UCSD-AML1 (cell line): ENCODE results near the gene ATP6V1G1.
"Not testable (repeated sequence)": the region's sequence is repeated elsewhere in the genome, so short reads cannot be mapped to it uniquely, and the experiment has no call there.

ENCODE experiments used
- DNase-seq: peaks from one replicate; lab custom pipeline; 2025; ENCODE audit not compliant: unreplicated experiment; lab: John Stamatoyannopoulos, UW

The ATP6V1G1 gene

GRCh38 chr9:114587345-114588202 lies at the start of gene ATP6V1G1:
Gene ATP6V1G1 (plus strand): TSS chr9:114587769. CDS start chr9:114587839, 70 bp downstream.
- peak; percentile 99 for DNase-seq

DNA sequence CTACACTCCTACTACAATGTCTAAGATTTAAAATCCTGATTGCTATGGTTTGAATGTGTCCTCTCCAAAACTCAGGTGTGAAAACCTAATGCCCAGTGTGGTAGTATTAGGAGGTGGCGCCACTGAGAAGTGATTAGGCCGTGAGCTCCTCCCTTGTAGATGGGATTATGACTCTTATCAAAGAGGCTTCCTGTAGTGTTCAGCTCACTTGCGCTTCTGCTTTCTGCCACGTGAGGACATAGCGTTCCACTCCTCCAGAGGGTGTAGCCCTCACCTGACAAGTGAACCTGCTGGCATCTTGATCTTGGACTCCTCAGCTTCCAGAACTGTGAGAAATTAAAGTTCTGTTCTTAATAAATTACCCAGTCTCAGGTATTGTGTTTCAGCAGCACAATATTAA lies 49.3 kb upstream of the ATP6V1G1 start:
- no peak for DNase-seq

- DNase-seq: no peak
Measured at GRCh38 chr9:114539701-114540380, 47.7 kb upstream of the ATP6V1G1 start.

DNA sequence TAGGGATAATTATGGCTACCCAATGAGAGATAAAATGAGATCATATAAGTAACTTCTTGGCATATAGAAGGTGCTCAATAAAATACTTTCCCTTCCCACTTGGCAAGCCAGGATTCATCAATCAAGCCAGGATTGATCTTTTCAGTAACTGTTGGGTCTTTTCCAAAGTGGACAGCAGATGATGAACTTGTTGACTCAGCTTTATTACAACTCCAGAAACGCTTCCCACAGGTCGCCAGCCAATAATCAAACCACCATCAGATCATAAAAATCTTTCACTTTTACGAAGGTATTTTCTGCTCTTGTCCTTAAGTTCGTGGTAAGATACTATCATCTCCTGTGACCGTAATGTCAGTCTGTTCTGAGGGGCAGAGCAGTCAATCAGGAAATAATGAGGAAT lies 42.5 kb upstream of the ATP6V1G1 start:
- no peak for DNase-seq

- DNase-seq: no peak
Measured at GRCh38 chr9:114546851-114547250, 40.7 kb upstream of the ATP6V1G1 start.

DNA sequence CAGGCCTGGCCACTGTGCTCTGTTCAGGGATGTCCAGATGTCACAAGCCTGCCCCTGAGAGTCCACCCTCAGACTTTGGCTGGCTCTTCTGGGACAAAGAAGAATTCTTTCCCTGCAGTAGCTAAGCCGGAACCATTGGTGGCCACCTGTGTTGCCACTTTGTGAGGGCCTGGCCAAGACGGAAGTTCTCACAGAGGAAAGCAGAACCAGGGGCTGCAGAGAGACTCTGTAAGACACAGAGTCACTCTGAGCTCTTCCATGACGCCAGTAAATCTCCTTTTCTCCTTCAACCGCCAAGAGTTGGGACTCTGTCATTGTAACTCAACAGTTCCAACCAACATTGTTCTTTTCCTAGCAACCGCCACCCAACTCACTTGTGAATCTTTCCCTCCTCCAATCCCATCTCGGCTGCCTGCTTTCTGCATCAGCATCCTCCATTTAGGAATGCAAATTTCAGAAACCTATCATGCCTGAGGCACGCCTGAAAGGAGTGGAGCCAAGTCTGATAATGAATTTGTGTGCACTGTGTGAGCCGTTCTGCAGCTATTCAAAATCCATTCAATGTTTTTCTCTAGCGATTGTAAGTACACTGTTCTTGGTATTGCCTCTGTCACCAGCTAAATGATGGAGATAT lies 37.8 kb upstream of the ATP6V1G1 start:
- DNase-seq: no peak

GRCh38 chr9:114551750-114552685 lies 35.6 kb upstream of the ATP6V1G1 start:
- no peak for DNase-seq

GRCh38 chr9:114552706-114553105 lies 34.9 kb upstream of the ATP6V1G1 start:
- DNase-seq: no peak

DNA sequence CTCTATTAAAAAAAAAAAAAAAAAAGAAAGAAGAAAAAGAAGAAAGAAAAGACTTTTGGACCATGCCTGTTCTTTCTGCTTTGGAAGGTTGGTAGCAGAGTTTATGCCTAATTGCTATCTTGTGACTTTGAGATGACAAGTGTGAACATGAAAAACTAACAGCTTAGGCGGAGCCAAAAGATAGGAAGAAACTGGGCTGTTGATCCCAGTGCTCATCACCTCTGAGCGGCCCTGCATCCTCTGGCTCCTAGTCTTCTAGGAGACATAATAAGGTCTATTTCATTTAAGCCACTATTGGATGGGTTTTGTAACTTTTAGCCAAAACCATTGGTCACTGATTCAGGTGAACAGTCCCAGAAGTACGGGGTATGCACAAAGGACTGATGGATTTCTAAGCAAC lies 34.4 kb upstream of the ATP6V1G1 start:
- DNase-seq: no peak

DNA sequence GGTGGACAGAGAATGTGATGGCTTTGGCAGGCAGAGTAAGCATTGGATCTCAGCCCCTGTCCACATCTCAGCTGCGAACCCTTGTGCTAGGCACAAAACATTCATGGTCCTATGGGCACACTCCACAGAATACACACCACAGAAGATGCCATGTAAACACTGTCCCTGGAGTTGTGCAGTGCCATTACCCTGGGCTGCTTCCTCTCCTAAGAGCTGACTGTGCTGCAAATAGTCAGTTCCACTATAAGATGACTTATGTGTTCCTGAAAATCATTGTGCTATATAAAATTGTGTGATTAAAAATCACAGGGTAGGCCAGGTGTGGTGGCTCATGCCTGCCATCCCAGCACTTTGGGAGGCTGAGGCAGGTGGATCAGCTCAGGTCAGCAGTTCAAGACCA lies 31.9 kb upstream of the ATP6V1G1 start:
- DNase-seq: no peak

- no peak for DNase-seq
Measured at GRCh38 chr9:114558027-114558675, 29.4 kb upstream of the ATP6V1G1 start.

GRCh38 chr9:114559830-114560513 lies 27.6 kb upstream of the ATP6V1G1 start:
- DNase-seq: no peak

GRCh38 chr9:114560956-114561355 lies 26.6 kb upstream of the ATP6V1G1 start:
- DNase-seq: no peak

DNA sequence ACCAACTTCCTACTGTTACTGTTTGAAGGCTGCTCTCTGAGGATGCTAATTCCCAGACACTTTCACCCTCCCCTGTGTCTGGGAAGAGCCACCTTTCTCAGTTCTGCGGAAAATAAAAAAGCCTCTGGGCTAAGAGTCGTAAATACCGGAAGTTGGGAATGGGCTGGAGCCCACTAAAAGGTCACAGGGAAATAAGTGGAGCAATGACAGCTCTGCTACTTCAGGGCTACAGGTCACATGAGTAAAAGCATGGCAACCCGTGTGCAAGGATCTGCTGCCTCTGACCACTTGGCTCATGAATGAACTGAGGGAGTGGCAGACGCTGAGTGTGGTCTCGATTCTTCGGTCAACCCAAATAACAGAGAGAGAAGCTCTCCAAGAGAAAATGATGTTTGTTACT lies 25.8 kb upstream of the ATP6V1G1 start:
- DNase-seq: no peak

DNA sequence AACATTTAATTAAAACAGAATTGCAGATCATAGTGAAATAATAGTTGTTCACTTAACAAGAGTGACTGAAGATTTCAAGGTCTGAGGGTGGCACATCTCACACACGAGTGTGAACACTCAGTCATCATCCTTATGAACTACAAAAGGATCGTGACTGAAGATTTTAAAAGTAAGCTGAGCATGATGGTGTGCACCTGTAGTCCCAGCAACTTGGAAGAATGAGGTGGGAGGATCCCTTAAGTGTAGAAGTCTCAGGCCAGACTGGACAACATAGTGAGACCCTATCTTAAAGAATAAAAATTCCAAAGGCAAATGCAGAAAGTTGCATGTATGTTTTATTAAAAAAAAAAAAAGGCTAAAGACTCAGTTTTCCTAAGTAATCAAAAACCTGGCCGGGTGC lies 22.4 kb upstream of the ATP6V1G1 start:
- no peak for DNase-seq

GRCh38 chr9:114570742-114571141 lies 16.8 kb upstream of the ATP6V1G1 start:
- DNase-seq: no peak

DNA sequence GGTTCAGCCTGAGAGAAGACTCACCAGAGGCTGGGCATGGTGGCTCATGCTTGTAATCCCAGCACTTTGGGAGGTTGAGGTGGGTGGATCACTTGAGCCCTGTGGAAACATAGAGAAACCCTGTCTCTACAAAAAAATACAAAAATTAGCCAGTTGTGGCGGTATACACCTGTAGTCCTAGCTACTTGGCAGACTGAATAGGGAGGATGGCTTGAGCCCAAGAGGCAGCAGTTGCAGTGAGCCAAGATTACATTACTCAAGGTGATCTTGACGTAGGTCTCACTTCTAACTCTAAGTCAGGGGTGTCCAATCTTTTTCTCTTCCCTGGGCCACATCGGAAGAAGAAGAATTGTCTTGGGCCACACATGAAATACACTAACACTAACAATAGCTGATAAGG lies 16.2 kb upstream of the ATP6V1G1 start:
- DNase-seq: no peak

DNA sequence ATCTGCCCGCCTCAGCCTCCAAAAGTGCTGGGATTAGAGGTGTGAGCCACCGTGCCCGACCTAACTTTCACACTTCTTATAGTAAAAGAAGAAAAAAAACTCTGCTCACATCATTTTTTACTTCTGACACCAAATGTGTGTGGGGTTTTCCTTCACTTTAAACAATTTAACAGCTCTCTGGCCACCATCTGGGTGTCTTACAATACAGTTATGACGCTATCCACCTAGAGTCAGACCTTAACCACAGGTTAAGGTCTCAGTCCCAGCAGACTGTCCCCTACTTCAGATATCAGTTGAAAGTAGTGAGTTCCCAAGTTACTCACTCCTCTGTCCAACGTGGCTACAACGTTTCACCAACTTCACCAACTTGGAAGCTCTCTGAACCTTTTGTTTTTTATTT lies 15.4 kb upstream of the ATP6V1G1 start:
- DNase-seq: no peak

DNA sequence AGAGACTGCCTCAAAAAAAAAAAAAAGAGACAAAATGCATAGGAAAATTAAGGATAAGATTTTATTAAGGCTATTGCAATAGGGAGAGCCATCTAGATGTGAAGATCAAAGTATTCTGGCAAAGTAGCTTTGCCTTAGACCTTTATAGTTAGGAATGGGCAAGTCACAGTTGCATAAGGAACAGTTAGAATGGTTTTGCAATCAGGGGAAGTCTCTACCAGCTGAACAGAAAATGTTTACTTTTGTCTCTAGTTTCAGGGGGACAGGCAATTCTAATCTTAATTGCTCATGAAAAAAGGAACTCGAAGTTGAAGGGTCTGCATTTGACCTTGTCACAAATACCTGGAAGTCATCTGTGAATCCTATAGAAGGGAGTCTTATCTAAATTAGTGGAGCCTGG lies 13.1 kb upstream of the ATP6V1G1 start:
- DNase-seq: no peak

DNA sequence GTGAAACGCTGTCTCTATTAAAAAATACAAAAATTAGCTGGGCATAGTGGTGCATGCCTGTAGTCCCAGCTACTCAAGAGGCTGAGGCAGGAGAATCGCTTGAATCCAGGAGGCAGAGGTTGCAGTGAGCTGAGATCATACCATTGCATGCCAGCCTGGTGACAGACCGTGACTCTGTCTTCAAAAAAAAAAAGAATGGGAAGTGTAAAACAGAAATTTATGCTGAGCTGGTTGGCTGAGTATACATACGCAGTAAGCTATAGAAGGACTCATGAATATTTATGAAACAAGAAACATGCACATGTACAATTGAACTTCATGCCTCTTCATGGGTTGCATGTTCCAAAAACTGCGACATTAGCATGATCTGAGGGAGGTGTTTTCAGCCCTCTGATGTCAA lies 10.8 kb upstream of the ATP6V1G1 start:
- not testable (repeated sequence) for DNase-seq
